ENCODE measurements around the gene AHNAK2. TPM values are rescaled to one million over a fixed set of nuclear protein-coding genes. Genes with fewer than 3 reads are reported as not detected.

AHNAK2 gene
- total and polyA plus RNA-seq, 2 donors from 2014 or later, result 1.1 to 72.0 TPM

- DNase-seq, result no peak
- Histone ChIP-seq H3K9me3 (ENCODE audit: control insufficient read depth in 2 of 3, insufficient read depth in 1 of 3, low read length in 3 of 3) (no peaks in the 10 kb centered on the region), H3K27me3 (ENCODE audit: control insufficient read depth, insufficient read depth, low read length) (no peaks in the 10 kb centered on the region), H3K9ac (ENCODE audit: low read length in 3 of 3) (no peak overlapping the region), H3K4me1 (ENCODE audit: control insufficient read depth in 2 of 3, insufficient read depth in 2 of 3, low read depth in 1 of 3, low read length in 3 of 3) (peaks cover 0 to 4% (median 0%) of the 10 kb centered on the region in 3 donors), H3K4me3 (ENCODE audit: low read length in 3 of 3) (no peak overlapping the region), H3K27ac (ENCODE audit: low read depth in 2 of 2, low read length in 2 of 2) (no peak overlapping the region), H3K36me3 (ENCODE audit: control insufficient read depth in 2 of 3, insufficient read depth in 3 of 3, low read length in 3 of 3) (no peaks in the 10 kb centered on the region)
- TF ChIP-seq CTCF (IDR thresholded peaks at IDR 0.05; ENCODE audit: borderline replicate concordance, extremely low read depth, insufficient read depth), result no peak
- intact Hi-C loops (cut with DNase I), result no loop called here
- no peak for FAIRE-seq
Measured at GRCh38 chr14:105010891-105011291, 32.7 kb upstream of the AHNAK2 start.

GRCh38 chr14:105010106-105010505, 31.9 kb upstream of the AHNAK2 start:
- Histone ChIP-seq H3K9ac (ENCODE audit: low read length in 3 of 3) (no peak overlapping the region), H3K4me3 (ENCODE audit: low read length in 3 of 3) (no peak overlapping the region), H3K9me3 (ENCODE audit: control insufficient read depth in 2 of 3, insufficient read depth in 1 of 3, low read length in 3 of 3) (no peaks in the 10 kb centered on the region), H3K36me3 (ENCODE audit: control insufficient read depth in 2 of 3, insufficient read depth in 3 of 3, low read length in 3 of 3) (no peaks in the 10 kb centered on the region), H3K27ac (ENCODE audit: low read depth in 2 of 2, low read length in 2 of 2) (no peak overlapping the region), H3K27me3 (ENCODE audit: control insufficient read depth, insufficient read depth, low read length) (no peaks in the 10 kb centered on the region), H3K4me1 (ENCODE audit: control insufficient read depth in 2 of 3, insufficient read depth in 2 of 3, low read depth in 1 of 3, low read length in 3 of 3) (peaks cover 0 to 4% (median 0%) of the 10 kb centered on the region in 3 donors)
- intact Hi-C loops (cut with DNase I), result no loop called here
- no peak for FAIRE-seq
- DNase-seq, result no peak
- no peak for TF ChIP-seq CTCF (IDR thresholded peaks at IDR 0.05; ENCODE audit: borderline replicate concordance, extremely low read depth, insufficient read depth)

- intact Hi-C loops (cut with DNase I), result no loop called here
- no peaks in the 10 kb centered on the region for H3K36me3 ChIP-seq (ENCODE audit: control insufficient read depth in 2 of 3, insufficient read depth in 3 of 3, low read length in 3 of 3)
- H3K9ac ChIP-seq (ENCODE audit: low read length in 3 of 3), result no peak overlapping the region
- H3K4me3 ChIP-seq (ENCODE audit: low read length in 3 of 3), result no peak overlapping the region
- no peaks in the 10 kb centered on the region for H3K27me3 ChIP-seq (ENCODE audit: control insufficient read depth, insufficient read depth, low read length)
- TF ChIP-seq CTCF (IDR thresholded peaks at IDR 0.05; ENCODE audit: borderline replicate concordance, extremely low read depth, insufficient read depth), result no peak
- FAIRE-seq (no peak), DNase-seq (no peak)
- H3K27ac ChIP-seq (ENCODE audit: low read depth in 2 of 2, low read length in 2 of 2), result no peak overlapping the region
- H3K4me1 ChIP-seq (ENCODE audit: control insufficient read depth in 2 of 3, insufficient read depth in 2 of 3, low read depth in 1 of 3, low read length in 3 of 3), result peaks cover 0 to 4% (median 0%) of the 10 kb centered on the region in 3 donors
- no peaks in the 10 kb centered on the region for H3K9me3 ChIP-seq (ENCODE audit: control insufficient read depth in 2 of 3, insufficient read depth in 1 of 3, low read length in 3 of 3)
Measured at GRCh38 chr14:105007593-105008264, 29.6 kb upstream of the AHNAK2 start.
